DND-41 (cell line): ENCODE measurements around the gene AGAP2.
A peak's percentile ranks its signal among the peaks of the same experiment; 100 is the strongest.

ENCODE experiments used
- ATAC-seq: fragments of 200-7000 bp; cut with Tn5 transposase; 3 replicates; pipeline ENCODE4 v1.9.1; 2021; ENCODE audit warnings: low read depth; ENCODE audit not compliant: insufficient read depth
- DNase-seq: peaks from one replicate; pipeline ENCODE4 v3.0.0-alpha.2; 2020
- H2AFZ ChIP-seq: 2 replicates; pipeline ENCODE4 v1.6.0; 2012; ENCODE audit warnings: low read depth, low read length
- H3K27ac ChIP-seq: 2 replicates; pipeline ENCODE4 v1.5.1; 2012; ENCODE audit warnings: low read length, inconsistent platforms
- H3K27me3 ChIP-seq: fragments of 200-600 bp; sonication (generic); 2 replicates; pipeline ENCODE4 v1.6.0; 2012; ENCODE audit warnings: low read length, mild to moderate bottlenecking, inconsistent platforms; ENCODE audit not compliant: insufficient read depth, poor library complexity
- H3K36me3 ChIP-seq: 2 replicates; pipeline ENCODE4 v1.5.1; 2012; ENCODE audit warnings: low read length, inconsistent platforms; ENCODE audit not compliant: insufficient read depth
- H3K4me1 ChIP-seq: 2 replicates; pipeline ENCODE4 v1.5.1; 2012; ENCODE audit warnings: mild to moderate bottlenecking, low read length; ENCODE audit not compliant: insufficient read depth
- H3K4me2 ChIP-seq: 2 replicates; pipeline ENCODE4 v1.6.0; 2012; ENCODE audit warnings: mild to moderate bottlenecking, moderate library complexity, low read length, inconsistent platforms; ENCODE audit not compliant: insufficient read depth
- H3K4me3 ChIP-seq, 2 experiments: fragments of 200-600 bp in 1 of 2; shearing (Covaris generic) in 1 of 2; 2 replicates each; pipeline ENCODE4 v1.5.1; 2012 to 2016; ENCODE audit warnings: inconsistent platforms in 2 of 2, low read length in 2 of 2, mild to moderate bottlenecking in 2 of 2, low read depth in 1 of 2, moderate library complexity in 1 of 2
- H3K79me2 ChIP-seq: 2 replicates; pipeline ENCODE4 v1.6.0; 2012; ENCODE audit warnings: low read length, inconsistent platforms; ENCODE audit not compliant: insufficient read depth
- H3K9ac ChIP-seq: 2 replicates; pipeline ENCODE4 v1.6.0; 2012; ENCODE audit warnings: low read depth, mild to moderate bottlenecking, inconsistent platforms, low read length, moderate library complexity
- H3K9me3 ChIP-seq: 2 replicates; pipeline ENCODE4 v1.5.1; 2012; ENCODE audit warnings: low read length, moderate library complexity, mild to moderate bottlenecking, inconsistent platforms; ENCODE audit not compliant: insufficient read depth, severe bottlenecking
- H4K20me1 ChIP-seq: 2 replicates; pipeline ENCODE4 v1.6.0; 2012; ENCODE audit warnings: low read length; ENCODE audit not compliant: insufficient read depth
- EZH2 ChIP-seq: IDR thresholded peaks from 3 replicates; pipeline ENCODE4 v1.6.1; 2012; ENCODE audit warnings: borderline replicate concordance, low read depth, mild to moderate bottlenecking, moderate library complexity, low read length, inconsistent platforms; ENCODE audit not compliant: severe bottlenecking
- TF ChIP-seq, protein P1 (sequence below): IDR thresholded peaks from 2 replicates; pipeline ENCODE4 v1.5.1; 2012; ENCODE audit warnings: borderline replicate concordance, low read length, moderate library complexity, mild to moderate bottlenecking; ENCODE audit not compliant: poor library complexity, severe bottlenecking; ENCODE audit errors: extremely low read depth

Gene AGAP2

DNA sequence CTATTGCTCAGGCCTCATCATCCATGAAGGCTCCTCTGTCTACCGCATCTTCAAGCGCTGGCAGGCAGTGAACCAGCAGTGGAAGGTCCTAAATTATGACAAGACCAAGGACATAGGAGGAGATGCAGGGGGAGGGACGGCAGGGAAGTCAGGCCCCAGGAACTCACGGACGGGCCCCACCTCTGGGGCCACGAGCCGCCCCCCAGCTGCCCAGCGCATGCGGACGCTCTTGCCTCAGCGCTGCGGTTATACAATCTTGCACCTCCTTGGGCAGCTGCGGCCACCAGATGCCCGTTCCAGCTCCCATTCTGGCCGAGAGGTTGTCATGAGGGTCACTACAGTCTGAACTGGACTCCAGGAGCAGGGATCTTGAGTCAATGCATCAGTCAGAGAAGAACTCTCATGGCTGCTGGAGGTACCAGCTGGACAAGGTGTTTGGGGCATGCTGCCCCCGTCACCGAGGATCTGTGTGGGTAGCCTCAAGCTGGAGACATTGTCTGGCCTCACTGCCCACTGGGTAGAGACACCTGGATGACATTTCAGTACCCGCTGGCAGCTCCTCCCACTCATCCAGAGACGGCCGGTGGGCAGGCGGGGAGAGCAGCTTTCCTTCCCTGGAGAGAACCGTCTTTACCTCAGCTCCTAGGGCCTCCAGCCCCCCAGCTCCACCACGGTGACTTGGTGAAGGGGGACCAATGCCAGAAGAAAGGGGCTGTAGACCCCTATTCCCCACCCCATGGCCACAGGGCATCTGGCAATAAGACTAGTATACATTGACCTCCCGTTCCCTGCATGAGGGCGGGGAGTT is 20.2 kb upstream of the AGAP2 start:
- Histone ChIP-seq H3K9ac (no peak overlapping the region), H3K27me3 (no peaks in the 10 kb centered on the region), H2AFZ (no peak overlapping the region), H3K27ac (no peak overlapping the region), H3K4me2 (no peak overlapping the region), H3K4me3 (no peak overlapping the region), H3K79me2 (peaks cover 15% of the 10 kb centered on the region), H4K20me1 (peaks cover 40% of the 10 kb centered on the region), H3K4me1 (peaks cover 24% of the 10 kb centered on the region), H3K9me3 (no peaks in the 10 kb centered on the region), H3K36me3 (peaks cover 38% of the 10 kb centered on the region)
- no peak for ATAC-seq
- TF ChIP-seq EZH2: no peak
- TF ChIP-seq, protein P1, sequence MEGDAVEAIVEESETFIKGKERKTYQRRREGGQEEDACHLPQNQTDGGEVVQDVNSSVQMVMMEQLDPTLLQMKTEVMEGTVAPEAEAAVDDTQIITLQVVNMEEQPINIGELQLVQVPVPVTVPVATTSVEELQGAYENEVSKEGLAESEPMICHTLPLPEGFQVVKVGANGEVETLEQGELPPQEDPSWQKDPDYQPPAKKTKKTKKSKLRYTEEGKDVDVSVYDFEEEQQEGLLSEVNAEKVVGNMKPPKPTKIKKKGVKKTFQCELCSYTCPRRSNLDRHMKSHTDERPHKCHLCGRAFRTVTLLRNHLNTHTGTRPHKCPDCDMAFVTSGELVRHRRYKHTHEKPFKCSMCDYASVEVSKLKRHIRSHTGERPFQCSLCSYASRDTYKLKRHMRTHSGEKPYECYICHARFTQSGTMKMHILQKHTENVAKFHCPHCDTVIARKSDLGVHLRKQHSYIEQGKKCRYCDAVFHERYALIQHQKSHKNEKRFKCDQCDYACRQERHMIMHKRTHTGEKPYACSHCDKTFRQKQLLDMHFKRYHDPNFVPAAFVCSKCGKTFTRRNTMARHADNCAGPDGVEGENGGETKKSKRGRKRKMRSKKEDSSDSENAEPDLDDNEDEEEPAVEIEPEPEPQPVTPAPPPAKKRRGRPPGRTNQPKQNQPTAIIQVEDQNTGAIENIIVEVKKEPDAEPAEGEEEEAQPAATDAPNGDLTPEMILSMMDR: no peak
- no peak for DNase-seq

DNA sequence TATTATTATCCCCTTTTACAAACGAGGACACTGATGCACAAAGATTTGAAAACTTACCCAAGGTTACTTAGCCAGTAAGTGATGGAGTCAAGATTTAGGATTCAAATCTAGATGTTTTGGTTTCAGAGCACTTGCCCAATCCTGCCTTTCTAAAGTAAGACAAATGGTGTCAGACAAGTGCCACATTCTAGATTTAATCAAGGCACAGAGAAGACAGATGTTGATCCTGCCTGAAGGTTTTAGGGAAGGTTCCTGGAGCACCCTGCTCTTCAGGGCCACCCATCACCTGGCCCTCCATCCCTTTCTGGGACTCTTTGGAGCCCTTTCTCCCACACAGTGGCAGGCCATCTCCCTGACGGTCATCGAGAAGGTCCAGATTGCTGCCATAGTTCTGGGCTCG is 19.2 kb upstream of the AGAP2 start:
- Histone ChIP-seq H3K27ac (no peak overlapping the region), H3K36me3 (peaks cover 38% of the 10 kb centered on the region), H3K79me2 (peaks cover 16% of the 10 kb centered on the region), H3K27me3 (no peaks in the 10 kb centered on the region), H3K4me2 (no peak overlapping the region), H2AFZ (no peak overlapping the region), H3K9ac (no peak overlapping the region), H3K4me1 (peaks cover 30% of the 10 kb centered on the region), H3K4me3 (no peak overlapping the region), H4K20me1 (peaks cover 40% of the 10 kb centered on the region), H3K9me3 (no peaks in the 10 kb centered on the region)
- no peak for TF ChIP-seq EZH2
- TF ChIP-seq, protein P1: no peak
- DNase-seq (no peak), ATAC-seq (no peak)

DNA sequence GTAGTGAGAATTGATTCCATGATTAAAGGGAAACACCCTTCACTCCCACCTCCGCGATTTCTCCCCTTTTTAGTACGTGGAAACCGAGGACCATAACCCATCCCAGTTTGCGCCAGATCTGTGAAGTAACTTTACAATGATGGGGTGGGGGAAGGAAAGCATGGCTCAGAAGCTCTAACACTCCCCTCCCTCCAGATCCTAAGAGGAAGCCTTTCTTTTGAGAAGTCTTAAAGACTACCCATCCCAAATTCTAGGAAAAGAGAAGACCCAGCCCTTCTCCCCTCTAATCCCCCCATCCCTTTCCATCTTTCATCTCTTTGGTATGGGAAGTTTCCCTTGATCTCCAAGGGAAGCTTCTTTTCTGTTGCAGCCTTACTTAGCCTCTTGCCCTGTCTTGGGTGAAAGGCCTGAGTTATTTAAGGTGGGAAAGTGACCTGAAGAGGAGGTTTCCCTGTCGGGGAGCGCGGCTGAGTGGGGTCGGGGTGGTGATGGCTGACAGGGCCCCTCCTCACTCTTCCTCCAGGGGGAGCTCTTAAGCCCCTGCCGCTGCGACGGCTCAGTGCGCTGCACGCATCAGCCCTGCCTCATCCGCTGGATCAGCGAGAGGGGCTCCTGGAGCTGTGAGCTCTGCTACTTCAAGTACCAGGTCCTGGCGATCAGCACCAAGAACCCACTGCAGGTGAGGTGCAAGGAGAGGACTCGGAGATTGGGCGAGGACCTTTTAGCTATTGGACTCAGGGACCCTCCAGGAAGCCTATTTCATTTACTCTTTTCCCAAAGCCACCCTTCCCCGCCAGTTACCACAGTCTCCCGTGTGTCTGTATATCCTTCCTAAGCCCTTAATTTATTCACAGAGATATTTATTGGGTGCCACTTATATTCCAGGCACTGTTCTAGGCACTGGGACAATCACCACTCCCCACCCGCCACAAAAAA is 18.1 kb upstream of the AGAP2 start:
- DNase-seq: peak; percentile 60
- H3K4me1 ChIP-seq: peaks cover 37% of the 10 kb centered on the region
- no peak overlapping the region for H2AFZ ChIP-seq
- peak overlapping the region; percentile 80 for H3K4me2 ChIP-seq
- peaks cover 40% of the 10 kb centered on the region for H4K20me1 ChIP-seq
- peaks cover 38% of the 10 kb centered on the region for H3K36me3 ChIP-seq
- TF ChIP-seq EZH2: no peak
- TF ChIP-seq, protein P1: peak; percentile 65
- H3K9ac ChIP-seq: peak overlapping the region; percentile 70
- no peaks in the 10 kb centered on the region for H3K9me3 ChIP-seq
- H3K27me3 ChIP-seq: no peaks in the 10 kb centered on the region
- peak overlapping the region; percentile 56 to 68; a peak in 3 of 4 replicates for H3K4me3 ChIP-seq
- H3K27ac ChIP-seq: peak overlapping the region; percentile 53
- ATAC-seq: no peak; the same call in 2 of the 3 replicates
- peaks cover 24% of the 10 kb centered on the region for H3K79me2 ChIP-seq
